HG03432 (cell line): ENCODE data around the gene RPL10.
"Not testable (repeated sequence)": the region's sequence is repeated elsewhere in the genome, so short reads cannot be mapped to it uniquely, and the experiment has no call there.

Experiments used
- ATAC-seq: cut with Tn5 transposase; IDR thresholded peaks from one replicate; pipeline ENCODE4 v1.9.1; 2021; ENCODE audit warnings: mild to moderate bottlenecking, moderate library complexity; ENCODE audit not compliant: unreplicated experiment

The RPL10 gene

DNA sequence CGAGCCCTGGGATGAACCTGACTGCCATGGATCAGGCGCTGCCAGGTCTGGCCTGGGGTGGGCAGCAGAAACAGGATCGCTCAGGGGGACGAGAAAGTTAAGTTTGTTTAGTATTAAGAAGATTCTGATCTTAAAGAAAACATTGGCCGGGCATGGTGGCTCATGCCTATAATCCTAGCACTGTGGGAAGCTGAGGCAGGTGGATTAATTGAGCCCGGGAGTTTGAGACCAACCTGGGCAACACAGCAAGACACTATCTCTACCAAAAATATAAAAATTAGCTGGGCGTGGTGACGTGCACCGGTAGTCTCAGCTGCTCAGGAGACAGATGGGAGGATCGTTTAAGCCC, 23.0 kb upstream of the RPL10 start:
- ATAC-seq: no peak

- ATAC-seq: no peak
Measured at GRCh38 chrX:154376774-154377173, 21.4 kb upstream of the RPL10 start.

DNA sequence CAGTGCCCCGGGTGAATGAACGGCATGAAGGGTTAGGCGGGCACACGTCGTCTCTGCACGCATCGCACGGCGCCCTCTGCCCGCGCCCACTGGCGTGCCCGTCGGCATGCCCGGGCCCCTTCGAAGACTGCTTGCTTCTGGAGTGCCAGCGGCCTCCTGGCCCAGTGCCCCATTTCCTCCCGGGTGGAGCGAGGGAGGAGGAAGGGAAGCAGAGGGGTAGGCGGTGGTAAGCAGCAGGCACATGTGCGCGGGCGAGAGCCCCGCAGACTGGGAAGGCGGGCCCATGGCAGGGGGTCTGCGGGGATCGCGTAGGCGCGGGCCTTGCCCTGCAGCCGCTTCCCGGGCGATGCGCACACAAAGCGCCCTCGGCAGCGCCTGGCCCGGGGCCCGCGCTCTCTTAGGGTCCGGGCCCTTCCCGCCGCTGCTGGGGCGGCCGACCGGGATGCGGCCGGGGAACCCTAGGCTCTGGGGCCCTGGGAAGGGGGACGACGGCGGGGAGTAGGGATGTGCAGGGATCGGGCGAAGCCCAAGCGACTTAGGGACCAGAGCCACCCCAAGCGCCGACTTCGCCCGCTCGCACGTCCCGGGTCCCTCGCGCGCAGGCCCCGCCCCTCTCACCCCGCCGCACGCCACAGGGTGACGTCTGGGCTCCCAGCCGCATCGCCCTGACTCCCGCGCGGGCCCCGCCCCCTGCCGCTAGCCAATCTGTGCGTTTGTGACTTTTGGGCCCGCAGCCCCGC, 19.9 kb upstream of the RPL10 start:
- peak; percentile 8 for ATAC-seq

DNA sequence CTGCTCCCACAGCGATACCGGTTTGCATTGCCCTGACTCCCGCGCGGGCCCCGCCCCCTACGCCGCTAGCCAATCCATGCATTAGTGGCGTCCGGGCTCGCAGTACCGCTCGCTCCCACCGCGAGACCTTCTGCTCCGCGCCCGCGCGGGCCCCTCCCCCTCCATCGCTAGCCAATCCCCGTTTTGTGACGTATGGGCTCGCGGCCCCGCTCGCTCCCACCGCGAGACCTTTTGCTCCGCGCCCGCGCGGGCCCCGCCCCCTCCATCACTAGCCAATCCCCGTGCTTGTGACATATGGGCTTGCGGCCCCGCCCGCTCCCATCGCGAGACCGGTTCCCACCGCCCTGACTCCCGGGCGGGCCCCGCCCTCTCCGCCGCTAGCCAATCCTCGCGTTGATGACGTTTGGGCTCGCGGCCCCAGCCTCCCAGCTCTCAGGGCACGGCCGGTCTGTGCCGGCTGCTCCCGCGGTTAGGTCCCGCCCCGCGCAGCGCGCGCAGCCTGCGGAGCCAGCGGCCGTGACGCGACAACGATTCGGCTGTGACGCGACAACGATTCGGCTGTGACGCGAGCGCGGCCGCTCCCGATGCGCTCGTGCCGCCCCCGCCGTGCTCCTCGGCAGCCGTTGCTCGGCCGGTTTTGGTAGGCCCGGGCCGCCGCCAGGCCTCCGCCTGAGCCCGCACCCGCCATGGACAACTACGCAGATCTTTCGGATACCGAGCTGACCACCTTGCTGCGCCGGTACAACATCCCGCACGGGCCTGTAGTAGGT, 19.2 kb upstream of the RPL10 start, which contains the start of gene EMD:
TSS of gene EMD (plus strand) at position 497 of the 770 bp plus-strand sequence. CDS start at position 687, 190 bp downstream.
- ATAC-seq: peak; percentile 83

GRCh38 chrX:154379569-154379951, 18.6 kb upstream of the RPL10 start:
- ATAC-seq: no peak

- no peak for ATAC-seq
Measured at GRCh38 chrX:154380153-154380552, 18.0 kb upstream of the RPL10 start.

GRCh38 chrX:154380787-154381186, 17.4 kb upstream of the RPL10 start:
- no peak for ATAC-seq

- no peak for ATAC-seq
Measured at GRCh38 chrX:154381271-154381670, 16.9 kb upstream of the RPL10 start.

GRCh38 chrX:154382483-154383069, 15.6 kb upstream of the RPL10 start:
- no peak for ATAC-seq

- ATAC-seq: no peak
Measured at GRCh38 chrX:154383359-154384283, 14.6 kb upstream of the RPL10 start.

- no peak for ATAC-seq
Measured at GRCh38 chrX:154384284-154384892, 13.8 kb upstream of the RPL10 start.

- not testable (repeated sequence) for ATAC-seq
Measured at GRCh38 chrX:154388094-154388493, 10.1 kb upstream of the RPL10 start.

- ATAC-seq: not testable (repeated sequence)
Measured at GRCh38 chrX:154388649-154389048, 9.5 kb upstream of the RPL10 start.

- ATAC-seq: peak; percentile 75
Measured at GRCh38 chrX:154389812-154390747, 8.1 kb upstream of the RPL10 start.

- not testable (repeated sequence) for ATAC-seq
Measured at GRCh38 chrX:154396363-154396762, 1.8 kb upstream of the RPL10 start.

- peak; percentile 60 for ATAC-seq
Measured at GRCh38 chrX:154396973-154397887, 947 bp upstream of the RPL10 start.

DNA sequence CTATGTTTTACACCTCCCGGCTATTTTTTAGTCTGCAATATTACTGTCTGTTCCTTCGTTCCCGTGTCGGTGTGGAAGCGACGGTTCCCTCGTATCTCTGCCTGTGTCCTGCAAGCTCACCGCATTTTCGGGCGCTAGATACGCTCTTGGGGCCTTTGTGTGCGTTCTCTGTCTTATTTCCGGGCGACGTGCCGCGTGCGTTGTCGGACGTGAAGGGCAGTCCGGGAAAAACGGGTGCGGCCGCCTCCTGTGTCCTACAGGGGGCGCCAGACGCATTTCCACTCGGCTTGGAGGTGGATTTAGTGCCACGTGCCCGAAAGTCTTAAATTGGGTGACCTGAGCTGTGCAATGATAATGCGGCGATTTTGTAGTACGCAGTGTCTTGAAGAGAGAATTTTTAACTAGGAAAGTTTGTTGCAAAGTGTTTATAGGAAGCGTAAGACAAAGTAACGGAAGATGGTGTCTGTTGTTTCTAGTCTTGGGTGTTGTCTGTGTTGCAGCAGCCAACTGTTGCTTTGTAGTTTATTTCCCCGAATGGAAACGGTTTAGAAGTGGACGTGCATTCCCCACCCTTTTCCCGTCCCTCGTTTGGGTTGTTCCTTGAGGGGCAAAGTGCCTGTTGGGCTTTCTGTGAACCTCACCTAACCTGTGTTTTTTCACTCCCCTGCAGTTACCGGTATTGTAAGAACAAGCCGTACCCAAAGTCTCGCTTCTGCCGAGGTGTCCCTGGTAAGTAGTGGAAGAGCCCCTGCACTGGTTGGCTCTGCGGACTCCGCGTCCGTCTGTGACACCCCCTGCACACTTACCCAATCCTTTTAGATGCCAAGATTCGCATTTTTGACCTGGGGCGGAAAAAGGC, 720 bp downstream of the RPL10 start:
- peak; percentile 20 for ATAC-seq
